Measurements from ENCODE around the gene NEK5.

NEK5 gene

DNA sequence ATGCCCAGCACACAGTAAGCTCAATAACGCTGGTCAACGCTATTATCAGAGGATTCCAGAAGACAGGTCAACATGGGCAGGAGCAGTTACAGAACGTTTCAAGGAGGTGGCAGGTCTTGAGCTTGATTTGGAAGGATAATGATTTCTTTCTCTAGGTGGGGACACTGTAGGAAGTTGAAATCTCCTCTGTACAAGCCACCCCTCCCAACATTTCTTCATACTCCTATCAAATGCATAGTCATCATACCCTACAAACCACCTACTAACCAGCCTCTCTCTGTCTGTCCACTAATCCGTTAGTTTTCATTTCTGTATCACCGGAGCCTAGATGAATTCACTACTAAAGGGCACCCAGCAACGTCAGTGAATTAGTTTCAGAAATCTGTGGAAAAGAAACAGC is 118.9 kb downstream of the NEK5 start:
- no peak for DNase-seq (ENCODE audit: low spot score)

DNA sequence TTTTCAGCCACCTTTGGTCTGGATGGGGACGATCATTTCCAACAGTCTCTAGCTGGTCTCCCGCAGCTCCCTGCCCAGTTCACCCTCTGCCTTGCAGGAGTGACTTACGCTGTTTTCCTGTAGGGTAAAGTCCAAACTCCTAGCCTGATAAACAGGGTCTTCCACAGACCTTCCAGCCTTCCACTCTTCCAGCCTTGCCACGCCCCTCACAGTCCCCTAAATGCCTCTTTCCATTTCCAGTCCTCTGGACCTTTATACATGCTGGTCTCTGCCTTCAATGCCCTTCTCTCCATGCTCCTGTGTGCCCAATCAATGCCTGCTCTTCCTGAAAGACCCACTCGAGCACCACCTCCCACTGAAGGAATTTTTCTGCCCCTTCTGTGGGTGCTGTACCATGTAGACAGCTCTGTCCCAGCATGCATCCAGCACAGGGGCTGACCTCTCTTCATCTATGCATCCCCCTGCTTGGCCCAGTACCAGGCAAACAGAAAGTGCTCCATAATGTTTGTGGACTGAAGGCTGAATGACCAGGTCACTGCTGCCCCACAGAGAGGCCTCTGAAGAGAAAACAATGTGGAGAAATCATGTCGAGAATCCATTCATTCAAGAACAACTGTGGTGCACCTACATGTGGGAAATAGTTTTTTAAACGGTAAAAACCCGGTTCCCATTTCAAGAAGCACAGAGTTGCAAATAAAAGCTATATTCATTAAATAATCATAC is 122.2 kb downstream of the NEK5 start:
- no peak for DNase-seq (ENCODE audit: low spot score)

DNA sequence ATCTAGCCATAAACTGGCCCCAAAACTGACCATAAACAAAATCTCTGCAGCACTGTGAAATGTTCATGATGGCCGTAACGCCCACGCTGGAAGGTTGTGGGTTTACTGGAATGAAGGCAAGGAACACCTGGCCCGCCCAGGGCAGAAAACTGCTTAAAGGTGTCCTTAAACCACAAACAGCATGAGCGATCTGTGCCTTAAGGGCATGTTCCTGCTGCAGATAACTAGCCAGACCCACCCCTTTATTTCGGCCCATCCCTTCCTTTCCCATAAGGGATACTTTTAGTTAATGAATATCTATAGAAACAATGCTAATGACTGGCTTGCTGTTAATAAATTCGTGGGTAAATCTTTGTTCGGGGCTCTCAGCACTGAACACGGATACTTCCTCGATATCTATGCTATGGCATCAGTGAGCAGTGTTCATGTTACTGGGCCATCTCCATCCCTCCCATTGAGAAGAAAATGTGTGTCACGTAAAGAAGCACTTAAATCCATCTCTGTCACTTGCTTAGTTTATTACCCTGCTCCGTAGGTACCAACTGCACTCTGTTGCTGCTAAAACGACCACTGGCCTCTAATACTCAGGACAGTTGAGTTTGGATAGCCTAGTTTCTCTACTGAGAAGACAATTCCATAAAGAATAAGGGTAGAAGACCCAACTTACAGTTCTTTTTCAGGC is 122.9 kb downstream of the NEK5 start:
- DNase-seq (ENCODE audit: low spot score): no peak

DNA sequence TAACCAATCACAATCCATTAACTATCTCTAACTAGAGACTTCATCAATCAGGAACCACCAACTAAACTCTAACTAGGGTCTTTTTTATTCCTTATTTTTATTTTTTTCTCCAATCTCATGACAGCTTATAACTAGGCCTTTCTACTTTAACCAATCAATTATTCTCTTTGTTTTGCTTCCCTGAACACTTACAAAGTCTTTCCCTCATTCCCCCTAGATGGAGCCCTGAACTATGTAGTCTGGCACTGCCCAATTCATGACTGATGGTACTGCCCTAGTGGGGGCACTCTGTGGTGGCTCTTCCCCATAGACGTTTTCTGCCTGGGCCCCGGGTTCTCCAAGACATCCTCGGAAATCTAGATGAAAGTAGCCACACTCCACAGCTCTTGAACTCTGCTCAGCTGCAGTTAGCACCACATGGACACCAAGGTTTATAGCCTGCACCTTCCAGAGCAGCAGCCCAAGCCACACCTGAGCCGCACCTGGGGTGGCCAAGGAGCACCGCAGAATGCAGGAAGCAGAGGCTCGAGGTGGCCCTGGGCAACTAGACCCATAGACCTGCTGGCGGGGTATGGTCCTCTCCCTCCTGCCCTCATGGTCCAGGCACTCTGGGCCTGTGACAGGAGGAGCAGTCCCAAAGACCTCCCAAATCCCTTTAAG is 124.2 kb downstream of the NEK5 start:
- DNase-seq (ENCODE audit: low spot score): no peak

DNA sequence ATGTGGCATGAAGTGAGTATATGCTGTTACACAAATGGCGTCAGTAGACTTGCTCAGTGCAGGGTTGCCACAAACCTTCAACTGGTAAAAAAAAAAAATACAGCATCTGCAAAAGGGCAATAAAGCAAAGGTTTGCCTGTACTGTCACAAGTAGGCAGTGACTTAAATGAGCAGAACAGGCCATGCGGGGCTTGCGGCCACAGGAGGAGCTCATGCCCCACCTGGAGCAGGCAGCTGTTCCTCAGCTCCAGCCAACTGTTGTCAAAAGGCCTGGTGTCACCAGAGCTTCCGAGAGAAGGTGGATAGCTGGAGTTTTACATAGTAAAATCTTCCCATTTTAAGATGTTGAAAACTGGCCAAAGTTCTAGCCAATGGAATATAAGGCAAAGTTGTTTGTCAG is 125.3 kb downstream of the NEK5 start:
- no peak for DNase-seq (ENCODE audit: low spot score)

DNA sequence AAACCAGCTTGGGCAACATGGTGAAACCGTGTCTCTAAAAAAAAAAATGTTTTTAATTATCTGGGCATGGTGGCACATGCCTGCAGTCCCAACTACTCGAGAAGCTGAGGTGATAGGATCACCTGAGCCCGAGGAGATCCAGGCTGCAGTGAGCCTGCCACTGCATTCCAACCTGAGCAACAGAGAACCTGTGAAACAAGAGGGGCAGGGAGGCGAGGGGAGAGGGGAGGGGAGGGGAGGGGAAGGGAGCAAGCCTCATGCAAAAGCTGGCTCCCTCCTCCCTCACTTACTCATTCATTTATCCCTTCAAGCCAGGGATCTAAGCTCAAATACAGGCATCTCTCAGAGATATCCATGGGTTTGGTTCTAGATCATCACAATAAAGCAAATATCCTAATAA is 126.5 kb downstream of the NEK5 start:
- DNase-seq (ENCODE audit: low spot score): no peak

DNA sequence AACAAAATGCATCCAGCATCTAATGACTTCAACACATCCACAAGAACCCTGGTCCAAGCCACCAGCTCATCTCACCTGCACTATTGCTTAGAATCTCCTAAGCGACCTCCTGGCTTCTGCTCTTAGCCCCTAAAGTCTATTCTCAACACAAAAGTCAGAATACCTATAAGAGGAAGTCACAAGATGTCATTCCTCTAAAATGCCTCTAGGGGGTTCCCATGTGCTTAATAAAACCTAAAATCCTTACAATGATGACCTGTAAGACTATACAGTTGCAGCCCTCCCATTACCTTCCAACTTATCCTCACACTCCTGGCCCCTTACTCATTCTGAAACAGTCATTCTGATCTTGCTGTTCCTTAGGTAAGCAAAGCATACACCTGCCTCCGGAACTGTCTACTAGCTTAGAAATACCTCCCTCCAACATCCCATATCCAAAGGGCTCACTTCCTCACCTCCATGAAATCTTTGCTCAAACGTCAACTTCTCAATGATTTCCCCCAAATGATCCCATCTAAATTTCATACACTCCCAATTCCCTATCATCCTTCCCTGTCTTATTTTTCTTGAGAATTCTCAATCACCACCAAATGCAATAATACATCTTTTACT is 127.6 kb downstream of the NEK5 start:
- peak; percentile 48 for DNase-seq (ENCODE audit: low spot score)

DNA sequence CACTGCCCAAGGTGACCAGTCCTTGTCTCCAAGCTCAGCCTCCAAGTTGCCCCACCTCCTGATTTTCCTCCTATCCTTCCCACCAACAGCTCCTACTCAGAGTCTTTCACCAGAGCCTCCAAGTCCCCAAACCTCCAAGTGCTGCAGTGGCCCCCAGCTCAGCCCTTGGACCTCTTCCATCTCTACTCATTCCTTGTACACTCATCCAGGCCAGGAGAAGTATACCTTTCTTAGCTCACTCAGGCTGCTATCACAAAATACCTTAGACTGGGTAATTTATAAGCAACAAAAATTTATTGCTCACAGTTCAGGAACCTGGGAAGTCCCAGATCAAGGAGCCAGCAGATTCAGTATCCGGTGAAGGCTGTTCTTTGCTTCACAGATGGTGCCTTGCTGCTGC is 129.0 kb downstream of the NEK5 start:
- no peak for DNase-seq (ENCODE audit: low spot score)

DNA sequence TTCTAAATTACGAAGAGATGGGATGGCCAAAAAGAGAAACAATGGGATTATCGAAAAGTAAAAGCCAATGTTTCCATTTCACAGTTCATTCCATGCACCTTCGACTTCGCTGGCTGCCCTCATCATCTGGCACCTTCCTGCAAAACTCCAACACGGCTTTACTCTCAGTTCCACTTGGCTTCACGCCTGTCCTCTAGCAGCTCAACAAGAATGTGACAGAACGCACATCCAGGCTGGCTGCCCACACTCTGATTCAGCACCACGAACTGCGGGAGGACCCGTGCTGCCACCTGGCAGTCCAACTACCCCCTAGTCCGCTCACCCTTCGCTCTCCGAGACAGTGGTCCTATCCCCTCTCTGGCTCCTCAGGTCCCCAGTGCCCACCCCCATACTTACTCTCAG is 129.4 kb downstream of the NEK5 start:
- DNase-seq (ENCODE audit: low spot score): no peak

DNA sequence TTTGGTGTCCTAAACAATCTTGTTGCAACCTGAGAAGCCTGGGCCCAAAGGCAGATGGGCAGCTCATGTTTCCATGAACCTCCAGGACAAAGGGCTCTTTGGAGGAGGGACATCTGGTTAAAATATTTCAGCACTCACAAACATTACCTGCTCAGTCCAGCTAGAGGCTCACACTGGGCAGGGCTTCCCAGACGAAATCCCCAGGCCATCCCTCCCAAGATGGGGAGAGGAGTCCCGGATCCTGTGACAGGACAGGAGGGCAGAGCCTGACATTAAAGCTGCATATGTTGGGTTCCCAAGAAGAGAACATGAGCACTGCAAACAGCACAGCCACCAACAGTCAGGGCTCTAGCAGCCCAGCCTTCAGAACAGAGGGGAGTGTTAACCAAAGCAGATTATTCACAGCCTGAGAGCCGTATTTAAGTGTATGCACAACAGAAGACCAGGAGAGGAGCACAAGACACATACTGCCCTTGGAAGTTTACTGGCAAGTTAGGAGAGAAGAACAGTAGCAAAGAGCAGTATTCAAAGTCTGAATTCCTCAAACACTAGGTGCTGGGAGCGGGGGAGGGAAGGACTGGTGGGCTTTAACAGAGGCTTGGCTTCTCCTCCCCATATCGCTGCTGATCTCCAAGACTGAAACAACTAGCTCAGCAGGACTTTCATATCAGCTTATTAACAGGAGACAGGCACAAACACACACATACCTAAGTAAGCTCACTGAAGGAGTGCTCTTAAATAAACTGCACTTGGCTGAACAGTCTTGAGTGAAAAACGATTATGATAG is 130.0 kb downstream of the NEK5 start:
- no peak for DNase-seq (ENCODE audit: low spot score)

DNA sequence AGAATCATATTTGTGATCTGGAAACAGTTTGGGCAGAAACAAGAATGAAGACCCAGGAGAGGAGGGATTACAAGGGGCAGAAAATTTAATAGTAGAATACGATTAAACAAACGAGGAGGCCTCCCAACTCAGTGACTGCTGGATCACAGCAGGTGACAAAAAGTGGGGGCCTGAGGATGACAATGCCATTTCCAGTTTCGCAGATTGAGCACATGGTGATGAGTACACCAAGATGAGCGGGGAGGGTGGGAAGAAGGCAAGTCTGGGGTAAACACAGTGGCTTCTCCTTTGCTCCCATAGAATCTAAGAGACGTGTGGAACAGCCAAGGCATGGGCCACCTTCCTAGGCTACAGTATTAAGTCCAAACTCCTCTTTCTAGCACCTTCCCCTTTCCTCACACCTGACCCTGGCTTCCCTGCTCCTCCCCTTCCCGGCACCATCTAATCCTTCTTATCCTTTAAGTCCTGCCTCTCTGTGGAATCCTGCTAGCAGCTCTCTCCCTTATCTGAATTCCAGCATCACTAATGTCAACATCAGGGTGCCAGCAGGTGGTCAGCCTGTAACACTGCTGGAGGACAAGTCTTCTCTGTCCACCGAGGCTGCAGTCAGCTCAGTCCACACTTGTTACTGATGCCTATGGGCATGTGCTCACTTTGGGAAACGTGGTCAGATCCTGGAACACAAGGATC is 131.1 kb downstream of the NEK5 start:
- DNase-seq (ENCODE audit: low spot score): no peak

DNA sequence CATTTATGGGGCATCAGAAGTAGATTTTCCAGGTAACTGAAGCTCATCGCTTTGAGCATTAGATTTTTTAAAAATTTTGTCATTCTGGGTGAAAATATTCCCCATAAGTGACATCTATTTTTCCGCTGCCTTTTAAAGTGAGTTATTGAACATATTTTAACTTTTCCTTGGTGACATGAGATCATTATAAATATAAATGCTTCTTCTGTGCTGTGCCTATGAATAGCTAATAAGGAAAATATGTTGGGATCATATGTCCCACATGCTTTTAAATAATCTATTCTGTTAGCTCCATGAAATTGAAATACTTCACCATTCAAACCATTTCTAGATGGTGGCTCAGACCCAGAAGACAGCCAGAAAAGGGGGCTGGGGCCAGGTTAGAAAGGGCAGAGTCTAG is 131.7 kb downstream of the NEK5 start:
- no peak for DNase-seq (ENCODE audit: low spot score)

DNA sequence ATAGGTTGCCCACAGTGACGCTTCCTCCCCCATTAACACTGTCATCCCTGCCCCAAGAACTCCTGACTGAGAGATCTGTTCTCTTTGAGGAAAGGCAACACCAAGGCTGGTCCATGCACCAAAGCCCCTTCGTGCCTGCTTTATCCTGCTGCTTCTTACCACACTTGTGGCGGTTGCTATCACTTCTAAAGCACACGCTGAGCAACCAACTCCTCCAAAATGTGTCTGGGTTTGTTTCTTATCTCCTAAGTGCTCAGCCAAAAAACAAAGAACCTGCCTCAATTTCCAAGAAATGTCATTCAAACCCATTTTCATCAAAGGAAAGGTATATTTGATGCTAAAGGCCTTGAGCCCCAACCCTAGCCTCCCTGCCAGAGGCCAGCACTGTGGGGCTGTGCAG is 132.2 kb downstream of the NEK5 start:
- no peak for DNase-seq (ENCODE audit: low spot score)

DNA sequence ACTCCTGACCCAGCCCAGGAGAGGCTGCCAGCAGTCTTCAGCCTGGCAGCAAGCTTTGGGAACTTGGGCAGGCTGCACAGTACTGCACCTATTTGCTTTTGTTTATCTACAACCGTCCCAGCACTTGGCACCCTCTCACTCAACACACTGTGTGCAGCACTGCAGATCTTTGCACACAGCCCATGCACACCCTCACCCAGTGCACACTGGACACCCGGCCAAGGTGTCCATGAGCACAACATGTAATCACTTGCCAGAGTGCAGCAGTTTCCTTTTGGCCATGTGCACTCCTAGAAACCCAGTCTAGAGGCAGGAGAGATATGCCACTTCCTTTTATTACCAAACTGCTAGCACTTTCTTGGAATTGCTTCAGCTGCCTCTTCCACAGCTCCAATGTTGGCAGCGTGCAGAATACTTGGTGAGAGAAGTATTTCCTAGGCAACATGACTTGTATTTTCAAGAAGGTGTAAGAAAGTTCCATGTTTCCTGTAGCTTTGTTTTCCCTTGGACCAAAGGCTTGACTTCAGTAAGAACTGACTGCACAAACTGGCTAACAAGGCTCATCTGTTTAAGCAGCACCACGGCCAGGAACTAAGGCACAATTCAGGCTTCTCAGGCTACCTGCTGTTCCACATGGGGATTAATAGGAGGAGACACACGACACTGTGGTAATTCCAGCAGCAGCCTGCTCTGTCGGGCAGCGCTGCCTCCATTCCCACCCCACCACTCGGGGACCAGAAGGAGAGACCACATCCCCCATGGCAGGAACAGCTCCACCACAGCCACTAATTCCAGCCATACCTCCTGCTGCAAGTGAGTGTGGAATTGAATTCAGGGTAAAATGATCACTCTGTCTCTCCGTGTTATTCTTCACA is 133.0 kb downstream of the NEK5 start:
- DNase-seq (ENCODE audit: low spot score): no peak

DNA sequence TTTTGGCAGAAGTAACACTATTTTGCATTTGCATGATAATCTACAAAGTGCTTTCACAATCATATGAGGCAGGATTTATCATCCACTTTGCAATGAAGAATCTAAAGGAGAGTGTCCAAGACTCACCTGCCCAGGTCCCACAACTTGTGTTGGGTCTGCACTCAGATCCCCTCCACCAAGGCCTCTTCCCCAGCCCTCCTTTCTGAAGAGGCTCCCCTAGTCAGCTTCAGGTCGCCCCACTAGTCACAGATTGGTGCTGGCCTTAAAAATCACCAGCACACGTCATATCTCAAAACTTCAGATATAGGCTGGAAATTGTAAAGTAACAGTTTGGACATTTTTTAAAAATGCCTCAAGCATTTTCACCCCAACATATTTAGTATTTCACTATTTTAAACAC is 135.2 kb downstream of the NEK5 start:
- no peak for DNase-seq (ENCODE audit: low spot score)

DNA sequence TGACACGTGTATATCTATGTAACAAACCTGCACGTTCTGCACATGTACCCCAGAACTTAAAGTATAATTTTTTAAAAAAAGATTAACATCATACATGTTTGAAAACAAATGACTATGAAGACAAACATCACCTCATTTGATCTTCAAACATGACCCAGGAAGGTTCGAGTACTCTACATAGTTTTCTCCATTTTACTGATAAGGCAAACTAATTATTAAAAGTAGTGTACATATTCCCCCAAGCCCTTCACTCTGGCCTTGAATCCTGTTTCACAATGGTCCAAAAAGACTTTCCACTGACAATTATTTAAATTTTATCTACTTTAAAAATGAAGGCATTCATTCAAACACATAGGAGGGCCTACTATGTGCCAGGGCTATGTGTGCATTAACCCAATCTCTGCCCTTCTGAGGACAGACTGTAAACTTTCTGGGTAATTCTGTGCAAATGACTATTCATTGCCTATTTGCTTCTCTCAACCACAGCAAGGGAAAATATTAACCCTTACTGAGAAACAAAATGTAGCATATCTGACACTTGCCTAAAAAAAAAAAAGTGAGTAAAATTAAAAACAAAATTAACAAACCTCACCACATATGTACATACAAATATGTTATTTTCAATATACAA is 139.8 kb downstream of the NEK5 start:
- DNase-seq (ENCODE audit: low spot score): no peak
